SK-N-SH (cell line): Measurements from ENCODE around the gene FOXR1.

Experiments used
- CTCF ChIP-seq: fragments of 200-600 bp; sonication (generic); IDR thresholded peaks from 2 replicates; pipeline ENCODE4 v1.6.1; 2017; ENCODE audit warnings: antibody characterized with exemption, mild to moderate bottlenecking, moderate library complexity
- GATA2 ChIP-seq: sonication (generic); formaldehyde crosslinking; IDR thresholded peaks from 2 replicates; pipeline ENCODE4 v1.5.0; 2020; ENCODE audit warnings: mild to moderate bottlenecking, missing genetic modification reagents
- MAX ChIP-seq: IDR thresholded peaks from 2 replicates; pipeline ENCODE4 v1.4.0; 2012; ENCODE audit warnings: low read depth
- MEF2A ChIP-seq: IDR thresholded peaks from 2 replicates; pipeline ENCODE4 v1.4.0; 2012; ENCODE audit warnings: low read depth, borderline replicate concordance
- NRF1 ChIP-seq: IDR thresholded peaks from 2 replicates; pipeline ENCODE4 v1.6.1; 2012; ENCODE audit warnings: low read depth, mild to moderate bottlenecking, low read length
- POLR2AphosphoS5 ChIP-seq: IDR thresholded peaks from 2 replicates; pipeline ENCODE4 v1.6.1; 2012; ENCODE audit warnings: low read depth, low read length
- RAD21 ChIP-seq: IDR thresholded peaks from 2 replicates; pipeline ENCODE4 v1.6.1; 2012; ENCODE audit warnings: mild to moderate bottlenecking, low read length
- REST ChIP-seq: IDR thresholded peaks from 2 replicates; pipeline ENCODE4 v1.6.1; 2012; ENCODE audit warnings: mild to moderate bottlenecking, low read depth, low read length, moderate library complexity
- RXRA ChIP-seq: IDR thresholded peaks from 2 replicates; pipeline ENCODE4 v1.4.0; 2012; ENCODE audit warnings: low read depth, mild to moderate bottlenecking, borderline replicate concordance
- TAF1 ChIP-seq: IDR thresholded peaks from 2 replicates; pipeline ENCODE4 v1.6.1; 2012; ENCODE audit warnings: low read depth, mild to moderate bottlenecking, low read length, moderate library complexity, borderline replicate concordance
- USF1 ChIP-seq: IDR thresholded peaks from 2 replicates; pipeline ENCODE4 v1.4.0; 2012; ENCODE audit warnings: low read depth, borderline replicate concordance
- USF2 ChIP-seq: fragments of 150-350 bp; IDR thresholded peaks from 2 replicates; pipeline ENCODE4 v1.6.1; 2017; ENCODE audit warnings: antibody characterized with exemption, low read length, low read depth, borderline replicate concordance

- TF ChIP-seq CTCF, result no peak
- no peak for TF ChIP-seq MEF2A
- TF ChIP-seq GATA2 (CRISPR knock-in tag), result no peak
- no peak for TF ChIP-seq RXRA
- no peak for TF ChIP-seq TAF1
- no peak for TF ChIP-seq POLR2AphosphoS5
- TF ChIP-seq REST, result no peak
- no peak for TF ChIP-seq MAX
- no peak for TF ChIP-seq USF2
- TF ChIP-seq RAD21, result no peak
- no peak for TF ChIP-seq USF1
- no peak for TF ChIP-seq NRF1
Observed at GRCh38 chr11:118953265-118953664, 18.3 kb upstream of the FOXR1 start.
